ENCODE measurements around the gene FHIT. TPM values are rescaled to one million over a fixed set of nuclear protein-coding genes. Genes with fewer than 3 reads are reported as not detected.

The FHIT gene
- total RNA-seq, 4 donors from 2014 or later: 3.5 to 17.0 (median 16.7) TPM

DNA sequence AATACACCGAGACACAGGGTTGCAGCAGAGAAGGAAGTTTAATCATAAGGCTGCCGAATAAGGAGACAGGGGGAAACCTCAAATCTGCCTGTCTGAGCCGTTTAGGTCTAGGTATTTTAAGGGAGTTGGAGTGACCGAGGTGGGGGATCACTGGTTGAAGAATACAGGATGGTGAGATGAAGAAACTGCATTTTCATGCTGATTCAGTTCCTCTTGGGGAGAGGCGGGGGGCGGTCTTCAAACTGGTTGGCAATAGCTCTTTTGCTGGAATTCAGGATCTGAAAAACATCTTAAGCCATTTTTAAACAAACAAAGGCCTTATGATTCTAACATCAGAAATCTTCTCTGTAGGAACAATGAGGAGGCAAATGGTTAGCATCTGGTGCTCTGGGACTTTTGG, 1502.0 kb downstream of the FHIT start:
- TF ChIP-seq POLR2A (IDR thresholded peaks at IDR 0.05): no peak
- no peaks in the 10 kb centered on the region for H3K36me3 ChIP-seq
- H3K4me1 ChIP-seq: no peaks in the 10 kb centered on the region
- H3K4me3 ChIP-seq: no peak overlapping the region
- peak in 1 of 3 donors; percentile 18 for DNase-seq
- H3K27me3 ChIP-seq: no peaks in the 10 kb centered on the region
- peak overlapping the region in 1 of 4 donors; percentile 10 for H3K27ac ChIP-seq
- no peaks in the 10 kb centered on the region for H3K9me3 ChIP-seq

DNA sequence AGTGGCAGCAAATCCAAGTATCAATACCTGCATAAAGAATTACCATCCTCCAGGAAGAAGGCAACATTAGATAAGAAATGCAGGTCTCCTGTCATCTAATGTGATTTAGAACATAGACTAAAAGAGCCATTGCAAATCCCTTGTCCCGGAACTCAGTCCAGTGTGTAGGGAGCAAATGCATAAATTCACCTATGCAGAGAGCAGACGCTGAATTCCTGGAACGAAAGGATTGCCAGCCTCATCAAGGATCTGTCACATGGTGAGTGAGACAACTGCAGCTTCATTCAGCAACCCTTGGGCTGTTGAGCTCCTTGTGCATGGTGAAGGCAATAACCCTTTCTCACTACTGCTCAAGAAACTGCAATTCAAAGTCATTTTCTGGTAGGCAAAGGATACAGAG, 1504.7 kb downstream of the FHIT start:
- H3K27ac ChIP-seq: no peak overlapping the region
- no peaks in the 10 kb centered on the region for H3K9me3 ChIP-seq
- TF ChIP-seq, protein P1, sequence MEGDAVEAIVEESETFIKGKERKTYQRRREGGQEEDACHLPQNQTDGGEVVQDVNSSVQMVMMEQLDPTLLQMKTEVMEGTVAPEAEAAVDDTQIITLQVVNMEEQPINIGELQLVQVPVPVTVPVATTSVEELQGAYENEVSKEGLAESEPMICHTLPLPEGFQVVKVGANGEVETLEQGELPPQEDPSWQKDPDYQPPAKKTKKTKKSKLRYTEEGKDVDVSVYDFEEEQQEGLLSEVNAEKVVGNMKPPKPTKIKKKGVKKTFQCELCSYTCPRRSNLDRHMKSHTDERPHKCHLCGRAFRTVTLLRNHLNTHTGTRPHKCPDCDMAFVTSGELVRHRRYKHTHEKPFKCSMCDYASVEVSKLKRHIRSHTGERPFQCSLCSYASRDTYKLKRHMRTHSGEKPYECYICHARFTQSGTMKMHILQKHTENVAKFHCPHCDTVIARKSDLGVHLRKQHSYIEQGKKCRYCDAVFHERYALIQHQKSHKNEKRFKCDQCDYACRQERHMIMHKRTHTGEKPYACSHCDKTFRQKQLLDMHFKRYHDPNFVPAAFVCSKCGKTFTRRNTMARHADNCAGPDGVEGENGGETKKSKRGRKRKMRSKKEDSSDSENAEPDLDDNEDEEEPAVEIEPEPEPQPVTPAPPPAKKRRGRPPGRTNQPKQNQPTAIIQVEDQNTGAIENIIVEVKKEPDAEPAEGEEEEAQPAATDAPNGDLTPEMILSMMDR (IDR thresholded peaks at IDR 0.05): no peak
- no peak for TF ChIP-seq POLR2A (IDR thresholded peaks at IDR 0.05)
- no peaks in the 10 kb centered on the region for H3K4me1 ChIP-seq
- no peak overlapping the region for H3K4me3 ChIP-seq
- H3K27me3 ChIP-seq: no peaks in the 10 kb centered on the region
- H3K36me3 ChIP-seq: no peaks in the 10 kb centered on the region
- DNase-seq: no peak

DNA sequence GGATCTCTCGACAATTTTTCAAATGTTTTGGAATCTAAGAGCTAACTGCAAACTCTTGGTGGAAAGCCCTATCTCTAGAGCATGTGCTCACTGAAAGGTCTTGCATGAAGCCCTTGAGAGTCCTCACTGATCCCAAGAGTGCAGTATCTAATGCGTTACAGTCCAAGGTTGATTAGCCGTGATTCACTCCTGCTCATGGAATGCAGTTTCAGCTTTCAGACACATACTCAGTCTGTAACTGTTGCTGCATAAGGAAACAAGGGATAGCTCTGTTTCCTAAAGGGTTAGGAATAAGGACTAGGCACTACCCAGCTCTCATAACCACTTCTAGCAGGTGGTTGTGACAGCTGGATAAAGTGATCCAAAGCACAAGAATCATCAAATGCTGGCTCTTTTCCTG, 1514.0 kb downstream of the FHIT start:
- DNase-seq: no peak
- Histone ChIP-seq H3K27me3 (no peaks in the 10 kb centered on the region), H3K36me3 (no peaks in the 10 kb centered on the region), H3K27ac (no peak overlapping the region), H3K4me1 (no peaks in the 10 kb centered on the region), H3K4me3 (no peak overlapping the region), H3K9me3 (no peaks in the 10 kb centered on the region)
- no peak for TF ChIP-seq POLR2A (IDR thresholded peaks at IDR 0.05)

DNA sequence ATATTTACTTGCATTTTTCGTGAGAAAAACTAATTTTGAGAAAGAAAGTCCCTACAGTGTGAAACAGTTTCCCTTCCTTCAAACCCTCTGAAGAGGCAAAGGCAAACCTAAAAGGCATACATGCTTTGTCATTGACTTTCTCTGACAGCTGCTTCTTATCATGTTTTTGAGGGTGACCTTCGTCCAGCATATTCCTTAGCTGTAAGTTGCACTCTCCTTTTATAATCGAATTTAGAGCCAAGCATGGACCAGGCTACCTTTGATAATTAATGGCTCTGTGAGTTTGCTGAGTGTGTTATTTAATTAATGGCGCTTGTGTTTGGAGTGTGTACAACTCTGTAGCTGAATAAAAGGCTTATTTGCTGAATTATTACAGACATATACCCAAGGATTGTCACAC, 1517.2 kb downstream of the FHIT start:
- Histone ChIP-seq H3K4me3 (no peak overlapping the region), H3K9me3 (no peaks in the 10 kb centered on the region), H3K36me3 (no peaks in the 10 kb centered on the region), H3K4me1 (no peaks in the 10 kb centered on the region), H3K27me3 (no peaks in the 10 kb centered on the region), H3K27ac (no peak overlapping the region)
- TF ChIP-seq, protein P1 (IDR thresholded peaks at IDR 0.05): no peak
- TF ChIP-seq POLR2A (IDR thresholded peaks at IDR 0.05): no peak
- no peak for DNase-seq

DNA sequence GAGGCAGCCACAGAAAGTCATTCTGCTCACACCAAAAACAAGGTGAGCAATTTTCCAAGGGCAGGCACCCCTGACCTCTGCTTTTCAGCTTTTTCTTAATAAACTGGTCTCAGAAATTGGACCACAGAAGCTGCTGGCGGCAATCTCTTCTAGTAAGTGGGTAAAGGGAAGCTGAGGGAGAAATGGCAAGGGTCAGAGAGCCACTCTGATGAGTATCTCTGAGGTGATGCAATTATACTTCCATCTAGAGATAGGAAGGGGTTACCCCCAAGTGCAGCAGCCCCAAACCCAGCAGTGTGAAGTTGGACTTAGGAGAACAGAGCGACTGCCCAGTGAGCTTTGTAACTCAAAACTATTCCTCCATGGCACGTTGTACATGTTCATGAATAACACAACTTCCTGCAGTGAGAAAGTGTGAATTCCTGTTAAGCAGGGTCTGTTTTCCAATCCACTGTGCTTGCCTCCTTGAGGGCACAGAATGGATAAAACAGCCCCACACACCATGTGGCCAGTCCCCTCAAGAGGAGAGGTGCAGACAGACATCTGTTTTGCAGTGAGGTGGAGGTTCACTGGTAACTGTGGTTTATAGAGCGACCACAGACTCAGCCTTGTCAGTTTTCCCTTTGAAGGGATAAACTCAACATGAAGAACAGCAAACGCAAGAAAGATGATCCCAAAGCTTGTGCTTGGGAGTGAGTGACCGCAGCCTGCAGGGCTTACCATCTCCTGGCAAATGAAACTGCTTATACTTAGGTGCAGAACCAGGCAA, 1518.0 kb downstream of the FHIT start:
- Histone ChIP-seq H3K36me3 (no peaks in the 10 kb centered on the region), H3K4me1 (no peaks in the 10 kb centered on the region), H3K9me3 (no peaks in the 10 kb centered on the region), H3K27me3 (no peaks in the 10 kb centered on the region), H3K27ac (no peak overlapping the region), H3K4me3 (no peak overlapping the region)
- TF ChIP-seq POLR2A (IDR thresholded peaks at IDR 0.05): no peak
- TF ChIP-seq, protein P1 (IDR thresholded peaks at IDR 0.05): no peak
- DNase-seq: no peak

DNA sequence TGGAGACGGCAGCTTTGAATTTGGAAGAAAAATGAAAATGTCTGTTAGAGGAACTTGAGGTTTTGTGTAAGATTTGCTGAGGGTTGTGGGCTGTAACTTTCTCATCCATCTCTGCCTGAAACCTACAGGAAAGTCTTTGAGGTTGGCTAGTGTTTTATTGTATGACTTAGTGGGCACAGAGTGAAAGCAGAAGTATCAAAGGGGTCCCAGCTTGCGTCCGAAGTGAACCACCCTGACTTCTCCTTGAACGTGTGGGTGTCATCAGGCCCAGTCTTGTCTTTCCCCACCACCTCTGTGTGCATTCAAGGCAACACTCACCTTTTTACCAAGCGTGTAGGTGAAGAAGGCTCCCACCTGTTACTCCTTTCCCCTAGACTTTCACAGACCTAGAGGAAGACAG, 1519.3 kb downstream of the FHIT start:
- DNase-seq: no peak
- no peak for TF ChIP-seq POLR2A (IDR thresholded peaks at IDR 0.05)
- TF ChIP-seq, protein P1 (IDR thresholded peaks at IDR 0.05): no peak
- no peak overlapping the region for H3K27ac ChIP-seq
- H3K36me3 ChIP-seq: no peaks in the 10 kb centered on the region
- H3K9me3 ChIP-seq: no peaks in the 10 kb centered on the region
- no peak overlapping the region for H3K4me3 ChIP-seq
- no peaks in the 10 kb centered on the region for H3K27me3 ChIP-seq
- no peaks in the 10 kb centered on the region for H3K4me1 ChIP-seq

DNA sequence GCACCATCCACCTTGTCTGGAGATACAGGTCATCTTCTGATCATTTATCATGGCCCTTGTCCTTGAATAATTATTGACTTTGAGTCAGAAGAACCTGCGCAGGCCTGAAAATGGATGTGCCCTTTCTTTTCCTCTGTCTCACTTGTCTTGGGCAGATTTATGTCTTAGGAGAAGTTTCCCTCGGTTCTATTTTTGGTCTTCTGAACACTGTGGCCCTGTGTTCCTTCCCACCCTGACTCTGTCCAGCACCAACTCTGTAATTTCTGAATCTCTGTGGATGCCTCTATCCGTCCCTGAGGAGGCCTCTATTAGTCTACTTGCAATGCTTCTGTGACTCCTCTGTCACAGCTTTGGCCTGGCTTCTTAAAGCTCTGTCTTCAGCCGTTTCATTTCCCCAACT, 1520.7 kb downstream of the FHIT start:
- Histone ChIP-seq H3K27ac (no peak overlapping the region), H3K9me3 (no peaks in the 10 kb centered on the region), H3K36me3 (no peaks in the 10 kb centered on the region), H3K4me1 (no peaks in the 10 kb centered on the region), H3K27me3 (no peaks in the 10 kb centered on the region), H3K4me3 (no peak overlapping the region)
- TF ChIP-seq, protein P1 (IDR thresholded peaks at IDR 0.05): no peak
- TF ChIP-seq POLR2A (IDR thresholded peaks at IDR 0.05): no peak
- DNase-seq: no peak

All from Peyer's patch (tissue), 4 donors.